PC-3 (cell line): Measurements from ENCODE around the gene ANKRD11. TPM values are rescaled to one million over a fixed set of nuclear protein-coding genes. Genes with fewer than 3 reads are reported as not detected.

ENCODE experiments used
- ATAC-seq: fragments of 200-7000 bp; cut with Tn5 transposase; 2 replicates; pipeline ENCODE4 v1.9.1; 2020; ENCODE audit warnings: mild to moderate bottlenecking, moderate library complexity
- BruUV-seq: library from RNA; stranded (reverse); fragments of 400-500 nt; replicated peaks from 2 replicates; lab custom pipeline; 2021; lab: Mats Ljungman, UMichigan
- CTCF ChIA-PET: fragments of 300-600 bp; sonication (Branson Sonifier 250); formaldehyde crosslinking; loops from one replicate; lab custom pipeline; 2022; ENCODE audit warnings: antibody characterized with exemption; lab: Charles Lee
- POLR2A ChIA-PET: fragments of 300-600 bp; sonication (Branson Sonifier 250); formaldehyde crosslinking; loops from one replicate; lab custom pipeline; 2022; ENCODE audit warnings: antibody characterized with exemption; ENCODE audit not compliant: unreplicated experiment; lab: Charles Lee
- DNase-seq: peaks from one replicate; pipeline ENCODE4 v3.0.0-alpha.2; 2015
- H2AFZ ChIP-seq: fragments of 300-600 bp; sonication (generic); 2 replicates; pipeline ENCODE4 v1.6.0; 2016; ENCODE audit warnings: antibody characterized with exemption, low read length
- H3F3A ChIP-seq: fragments of 300-600 bp; sonication (generic); one replicate; pipeline ENCODE4 v1.6.0; 2017; ENCODE audit warnings: antibody characterized with exemption, low read length, control low read depth, mild to moderate bottlenecking; ENCODE audit not compliant: unreplicated experiment
- H3K27ac ChIP-seq: fragments of 300-600 bp; sonication (generic); 2 replicates; pipeline ENCODE4 v1.5.1; 2016; ENCODE audit warnings: mild to moderate bottlenecking, low read length
- H3K27me3 ChIP-seq: fragments of 300-600 bp; sonication (generic); 2 replicates; pipeline ENCODE4 v1.6.1; 2016; ENCODE audit warnings: low read length, mixed read lengths
- H3K36me3 ChIP-seq: fragments of 300-600 bp; sonication (generic); 2 replicates; pipeline ENCODE4 v1.6.1; 2016; ENCODE audit warnings: low read depth, mixed run types, low read length, mixed read lengths
- H3K4me1 ChIP-seq: fragments of 300-600 bp; sonication (generic); 2 replicates; pipeline ENCODE4 v1.5.1; 2016; ENCODE audit warnings: low read length; ENCODE audit not compliant: insufficient read depth
- H3K4me2 ChIP-seq: fragments of 300-600 bp; sonication (generic); 2 replicates; pipeline ENCODE4 v1.6.0; 2016; ENCODE audit warnings: low read length
- H3K4me3 ChIP-seq: fragments of 300-600 bp; sonication (generic); 2 replicates; pipeline ENCODE4 v1.5.1; 2016; ENCODE audit warnings: mild to moderate bottlenecking, low read length, mixed read lengths
- H3K79me2 ChIP-seq: fragments of 300-600 bp; sonication (generic); 2 replicates; pipeline ENCODE4 v1.6.1; 2017; ENCODE audit warnings: low read length, mixed read lengths
- H3K9ac ChIP-seq: fragments of 300-600 bp; sonication (generic); 2 replicates; pipeline ENCODE4 v1.6.0; 2016; ENCODE audit warnings: mild to moderate bottlenecking, low read length
- H3K9me2 ChIP-seq: fragments of 300-600 bp; sonication (generic); replicated peaks from 2 replicates; pipeline ENCODE4 v1.6.1; 2016; ENCODE audit warnings: mixed run types, low read length, mixed read lengths
- H3K9me3 ChIP-seq: fragments of 300-600 bp; sonication (generic); 2 replicates; pipeline ENCODE4 v1.6.1; 2016; ENCODE audit warnings: low read length, mixed read lengths
- H4K20me1 ChIP-seq: fragments of 300-600 bp; sonication (generic); 2 replicates; pipeline ENCODE4 v1.6.1; 2016; ENCODE audit warnings: low read length, mixed read lengths
- CTCF ChIP-seq: fragments of 300-600 bp; sonication (generic); conservative IDR thresholded peaks from 2 replicates; pipeline ENCODE4 v1.5.1; 2017; ENCODE audit warnings: antibody characterized with exemption, low read depth, mild to moderate bottlenecking, low read length
- EZH2 ChIP-seq: fragments of 300-600 bp; sonication (generic); IDR thresholded peaks from one replicate; pipeline ENCODE4 v1.6.1; 2017; ENCODE audit warnings: antibody characterized with exemption, mild to moderate bottlenecking, low read length; ENCODE audit not compliant: unreplicated experiment
- EZH2phosphoT487 ChIP-seq: fragments of 300-600 bp; sonication (generic); IDR thresholded peaks from 2 replicates; pipeline ENCODE4 v1.6.1; 2018; ENCODE audit warnings: mild to moderate bottlenecking, antibody characterized with exemption, low read length, borderline replicate concordance
- intact Hi-C: fragments of 100-400 bp; cut with micrococcal nuclease; formaldehyde crosslinking; loops from 2 replicates; pipeline ENCODE4 v1.9.0; 2023
- total RNA-seq: library from RNA; depleted of rRNA; stranded (reverse); fragments of >200 nt; gene quantifications from 2 replicates; pipeline ENCODE4 v1.2.3, GENCODE V29; 2014

Gene ANKRD11
- total RNA-seq, 1 experiment from 2014 or later, result 65.0 TPM

- no TSS peak for BruUV-seq
- Histone ChIP-seq H3K79me2 (no peaks in the 10 kb centered on the region), H3K9me3 (no peaks in the 10 kb centered on the region), H3K4me3 (no peak overlapping the region), H2AFZ (no peak overlapping the region), H3K9me2 (no peaks in the 10 kb centered on the region), H3K4me1 (no peaks in the 10 kb centered on the region), H3K9ac (no peak overlapping the region), H3K27me3 (no peaks in the 10 kb centered on the region), H3K27ac (no peak overlapping the region), H3K36me3 (no peaks in the 10 kb centered on the region; the same call in 1 of the 2 replicates), H3K4me2 (no peak overlapping the region), H3F3A (no peaks in the 10 kb centered on the region), H4K20me1 (no peaks in the 10 kb centered on the region)
- DNase-seq, result no peak
- no peak for TF ChIP-seq EZH2
- TF ChIP-seq EZH2phosphoT487, result no peak
- no peak for TF ChIP-seq CTCF
- CTCF ChIA-PET, result no interaction called here
- intact Hi-C loops, result no loop called here
- no peak for ATAC-seq
- POLR2A ChIA-PET, result no interaction called here
These were observed 209.7 kb downstream of the ANKRD11 start for GRCh38 chr16:89280546-89281188.

DNA sequence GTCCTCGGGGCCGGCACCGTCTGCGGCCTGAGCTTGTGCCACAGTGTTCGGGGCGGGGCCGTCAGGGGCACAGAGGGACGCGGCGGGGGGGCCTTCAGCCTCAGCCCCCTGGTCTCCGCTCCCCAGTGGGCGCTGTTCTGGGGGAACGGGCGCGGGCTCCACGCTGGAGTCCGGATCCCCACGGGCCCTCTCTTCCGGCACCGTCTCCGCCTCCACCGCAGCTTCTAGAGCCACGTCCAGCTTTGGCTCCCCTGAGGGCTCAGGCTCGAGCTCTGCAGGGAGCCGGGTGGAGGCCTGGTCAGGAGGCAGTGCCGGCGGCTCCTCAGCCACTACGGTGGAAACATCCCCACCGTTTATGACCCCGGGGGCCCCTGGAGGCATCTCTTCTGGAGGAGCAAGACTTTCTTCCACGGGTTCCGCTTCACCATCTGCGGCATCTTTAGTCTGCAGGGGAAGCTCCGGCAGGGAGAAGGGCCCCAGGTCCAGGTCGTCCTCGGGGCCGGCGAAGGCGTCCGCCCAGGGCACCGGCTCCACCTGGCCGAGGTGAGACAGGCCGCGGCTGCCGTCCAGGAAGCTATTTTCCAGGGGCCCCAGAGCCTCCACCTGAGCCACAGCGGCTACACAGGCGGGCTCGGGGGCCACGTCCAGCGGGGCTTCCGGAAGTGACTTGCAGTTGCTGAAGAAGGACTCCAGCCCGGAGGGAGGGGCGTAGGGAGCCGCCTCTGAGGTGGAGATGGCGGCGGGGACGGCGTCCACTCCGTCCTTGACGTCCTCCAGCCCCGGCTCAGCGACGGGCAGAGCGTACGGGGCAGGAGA, 210.5 kb downstream of the ANKRD11 start:
- Histone ChIP-seq H3K9me3 (no peaks in the 10 kb centered on the region), H3K4me1 (no peaks in the 10 kb centered on the region), H3K4me2 (no peak overlapping the region), H2AFZ (no peak overlapping the region), H4K20me1 (no peaks in the 10 kb centered on the region), H3K27me3 (no peaks in the 10 kb centered on the region), H3K9me2 (no peaks in the 10 kb centered on the region), H3F3A (no peaks in the 10 kb centered on the region), H3K27ac (no peak overlapping the region), H3K79me2 (no peaks in the 10 kb centered on the region), H3K9ac (no peak overlapping the region), H3K4me3 (no peak overlapping the region), H3K36me3 (no peaks in the 10 kb centered on the region; the same call in 1 of the 2 replicates)
- ATAC-seq, result no peak
- no TSS peak for BruUV-seq
- intact Hi-C loops, result no loop called here
- POLR2A ChIA-PET, result no interaction called here
- no peak for TF ChIP-seq EZH2
- no peak for TF ChIP-seq CTCF
- TF ChIP-seq EZH2phosphoT487, result no peak
- CTCF ChIA-PET, result no interaction called here
- DNase-seq, result no peak
